ENCODE data around the gene RAE1. TPM values are rescaled to one million over a fixed set of nuclear protein-coding genes. Genes with fewer than 3 reads are reported as not detected.

Gene RAE1
- total RNA-seq, 4 donors from 2014 or later: 24.4 to 42.7 (median 28.3) TPM

- Histone ChIP-seq H3K27ac (peak overlapping the region in 2 of 4 donors; percentile 4 to 89), H3K4me1 (peaks cover 34 to 84% (median 50%) of the 10 kb centered on the region in 3 donors), H3K27me3 (no peaks in the 10 kb centered on the region), H3K9me3 (no peaks in the 10 kb centered on the region), H3K4me3 (no peak overlapping the region), H3K36me3 (peaks cover 4 to 77% (median 7%) of the 10 kb centered on the region in 3 donors)
- TF ChIP-seq CTCF (IDR thresholded peaks at IDR 0.05) (peak in 1 of 6 experiments; percentile 20), POLR2A (IDR thresholded peaks at IDR 0.05) (no peak)
- DNase-seq: no peak
- 80 to 85% methylated on average over 1 to 4 of the region's 21 CpGs for WGBS, 2 donors
- intact Hi-C loops (cut with DNase I): no loop called here
These were observed 49.9 kb downstream of the RAE1 start for GRCh38 chr20:57400821-57401564.

- WGBS, 2 donors: 87 to 94% methylated on average over 6 of the region's 7 CpGs
- DNase-seq: no peak
- TF ChIP-seq CTCF (IDR thresholded peaks at IDR 0.05) (no peak), POLR2A (IDR thresholded peaks at IDR 0.05) (no peak)
- Histone ChIP-seq H3K4me1 (peaks cover 32 to 78% (median 44%) of the 10 kb centered on the region in 3 donors), H3K36me3 (peaks cover 4 to 78% (median 7%) of the 10 kb centered on the region in 3 donors), H3K27me3 (no peaks in the 10 kb centered on the region), H3K9me3 (no peaks in the 10 kb centered on the region), H3K27ac (peak overlapping the region in 1 of 4 donors; percentile 89), H3K4me3 (no peak overlapping the region)
- intact Hi-C loops (cut with DNase I): no loop called here
These were observed 50.5 kb downstream of the RAE1 start for GRCh38 chr20:57401565-57401918.

- Histone ChIP-seq H3K27me3 (no peaks in the 10 kb centered on the region), H3K27ac (peak overlapping the region in 1 of 4 donors; percentile 55), H3K4me1 (peaks cover 30 to 69% (median 43%) of the 10 kb centered on the region in 3 donors), H3K9me3 (no peaks in the 10 kb centered on the region), H3K36me3 (peaks cover 5 to 77% (median 7%) of the 10 kb centered on the region in 3 donors), H3K4me3 (no peak overlapping the region)
- intact Hi-C loops (cut with DNase I): no loop called here
- no peak for DNase-seq
- TF ChIP-seq CTCF (IDR thresholded peaks at IDR 0.05) (no peak), POLR2A (IDR thresholded peaks at IDR 0.05) (no peak)
- 92 to 94% methylated on average over 17 to 26 of the region's 32 CpGs for WGBS, 2 donors
These were observed 51.4 kb downstream of the RAE1 start for GRCh38 chr20:57402206-57403125.

GRCh38 chr20:57403216-57403615 is 52.2 kb downstream of the RAE1 start:
- H3K4me3 ChIP-seq: no peak overlapping the region
- peaks cover 7 to 84% (median 13%) of the 10 kb centered on the region in 3 donors for H3K36me3 ChIP-seq
- intact Hi-C loops (cut with DNase I): no loop called here
- H3K9me3 ChIP-seq: no peaks in the 10 kb centered on the region
- no peak for DNase-seq
- H3K27ac ChIP-seq: peak overlapping the region in 1 of 4 donors; percentile 55
- TF ChIP-seq POLR2A (IDR thresholded peaks at IDR 0.05) (no peak), CTCF (IDR thresholded peaks at IDR 0.05) (no peak)
- WGBS, 2 donors: 67 to 73% methylated on average over 4 to 10 of the region's 10 CpGs
- H3K4me1 ChIP-seq: peaks cover 23 to 62% (median 39%) of the 10 kb centered on the region in 3 donors
- H3K27me3 ChIP-seq: no peaks in the 10 kb centered on the region

Measured in esophagus squamous epithelium (tissue), 5 donors.